GM12878 (cell line): ENCODE measurements around the gene ZNF782. TPM values are rescaled to one million over a fixed set of nuclear protein-coding genes. Genes with fewer than 3 reads are reported as not detected.

Source experiments
- ATAC-seq: fragments of 200-7000 bp; cut with Tn5 transposase; 3 replicates; pipeline ENCODE4 v1.9.1; 2020; ENCODE audit warnings: mild to moderate bottlenecking, moderate library complexity
- BruUV-seq: library from RNA; stranded (reverse); fragments of 400-500 nt; replicated peaks from 2 replicates; lab custom pipeline; 2021; lab: Mats Ljungman, UMichigan
- CTCF ChIA-PET: fragments of 300-600 bp; sonication (Branson Sonifier 250); formaldehyde crosslinking; extraction: SDS; loops from one replicate; lab custom pipeline; 2021; ENCODE audit warnings: inconsistent platforms; lab: Yijun Ruan, JAX
- POLR2A ChIA-PET: fragments of 350-600 bp; formaldehyde crosslinking; extraction: SDS; loops from one replicate; lab custom pipeline; 2021; ENCODE audit warnings: inconsistent platforms; lab: Charles Lee
- RAD21 ChIA-PET: fragments of 300-600 bp; sonication (Branson Sonifier 250); formaldehyde crosslinking; loops from one replicate; lab custom pipeline; 2023; ENCODE audit warnings: antibody characterized with exemption; ENCODE audit not compliant: unreplicated experiment; lab: Charles Lee
- SMC1A ChIA-PET: fragments of 300-600 bp; sonication (Branson Sonifier 250); formaldehyde crosslinking; loops from one replicate; lab custom pipeline; 2023; ENCODE audit not compliant: unreplicated experiment, uncharacterized antibody; lab: Charles Lee
- DNase-seq: peaks from one replicate; pipeline ENCODE4 v3.0.0-alpha.2; 2011; ENCODE audit warnings: low read depth, low spot score
- FAIRE-seq: peaks from 3 replicates; lab custom pipeline; 2011; peaks lifted over from hg19 to GRCh38; lab: Jason Lieb, UNC
- H2AFZ ChIP-seq: 2 replicates; pipeline ENCODE4 v1.6.0; 2011; ENCODE audit warnings: low read depth, low read length, control low read depth; ENCODE audit not compliant: control insufficient read depth
- H3K27ac ChIP-seq: 2 replicates; pipeline ENCODE4 v1.5.1; 2011; ENCODE audit warnings: control low read depth; ENCODE audit not compliant: control insufficient read depth, insufficient read depth
- H3K27me3 ChIP-seq, 2 experiments: replicated peaks in 1 of 2; 2 replicates each; pipeline versions ENCODE4 v1.6.0 to v1.6.1; 2011; ENCODE audit warnings: low read length in 1 of 2; ENCODE audit not compliant: control insufficient read depth in 2 of 2, insufficient read depth in 2 of 2
- H3K36me3 ChIP-seq, 2 experiments: 2 replicates each; pipeline ENCODE4 v1.5.1; 2011; ENCODE audit warnings: low read length in 1 of 2; ENCODE audit not compliant: control insufficient read depth in 2 of 2, insufficient read depth in 2 of 2
- H3K4me1 ChIP-seq: 2 replicates; pipeline ENCODE4 v1.6.1; 2011; ENCODE audit warnings: mild to moderate bottlenecking, low read length, moderate library complexity, mixed read lengths; ENCODE audit not compliant: control insufficient read depth, insufficient read depth
- H3K4me2 ChIP-seq: 2 replicates; pipeline ENCODE4 v1.6.0; 2011; ENCODE audit warnings: control low read depth; ENCODE audit not compliant: control insufficient read depth, insufficient read depth
- H3K4me3 ChIP-seq: fragments of 200-600 bp; sonication (generic); 2 replicates; pipeline ENCODE4 v1.5.1; 2016
- H3K79me2 ChIP-seq: 2 replicates; pipeline ENCODE4 v1.6.0; 2011; ENCODE audit warnings: low read length; ENCODE audit not compliant: control insufficient read depth, insufficient read depth
- H3K9ac ChIP-seq: 2 replicates; pipeline ENCODE4 v1.8.0; 2011; ENCODE audit warnings: low read length, control low read depth, mixed read lengths; ENCODE audit not compliant: control insufficient read depth, insufficient read depth
- H3K9me3 ChIP-seq: replicated peaks from 3 replicates; pipeline ENCODE4 v1.5.1; 2011; ENCODE audit warnings: mild to moderate bottlenecking, low read length; ENCODE audit not compliant: control insufficient read depth, insufficient read depth
- H4K20me1 ChIP-seq: 2 replicates; pipeline ENCODE4 v1.6.0; 2011; ENCODE audit not compliant: control insufficient read depth, insufficient read depth
- ATF2 ChIP-seq: IDR thresholded peaks from 2 replicates; pipeline ENCODE4 v1.6.1; 2012; ENCODE audit warnings: low read length, inconsistent platforms
- CEBPB ChIP-seq, 2 experiments: fragments of 150-350 bp in 1 of 2; IDR thresholded peaks; 2 replicates each; pipeline ENCODE4 v1.6.1; 2012 to 2014; ENCODE audit warnings: low read depth in 2 of 2, low read length in 2 of 2, borderline replicate concordance in 1 of 2, inconsistent platforms in 1 of 2
- MTA2 ChIP-seq: fragments of 450-650 bp; IDR thresholded peaks from 2 replicates; pipeline ENCODE4 v1.6.1; 2016; ENCODE audit warnings: low read depth, mild to moderate bottlenecking, moderate library complexity
- NBN ChIP-seq: fragments of 450-650 bp; IDR thresholded peaks from 2 replicates; pipeline ENCODE4 v1.6.1; 2016
- NRF1 ChIP-seq: conservative IDR thresholded peaks from 2 replicates; pipeline ENCODE4 v1.6.1; 2011; ENCODE audit warnings: mild to moderate bottlenecking, low read depth, low read length, improper control_type of control experiment
- POLR2A ChIP-seq: IDR thresholded peaks from 2 replicates; pipeline ENCODE4 v1.6.1; 2011; ENCODE audit warnings: low read depth, mild to moderate bottlenecking, low read length
- POU2F2 ChIP-seq: IDR thresholded peaks from 3 replicates; pipeline ENCODE4 v1.6.1; 2011; ENCODE audit warnings: low read depth, mild to moderate bottlenecking, low read length, borderline replicate concordance
- PRDM15 ChIP-seq: fragments of 450-650 bp; formaldehyde crosslinking; IDR thresholded peaks from 2 replicates; pipeline ENCODE4 v1.4.0; 2020; ENCODE audit warnings: mild to moderate bottlenecking, moderate library complexity
- RB1 ChIP-seq: fragments of 450-650 bp; formaldehyde crosslinking; IDR thresholded peaks from 2 replicates; pipeline ENCODE4 v1.6.1; 2017; ENCODE audit warnings: mild to moderate bottlenecking, borderline replicate concordance
- STAT3 ChIP-seq: IDR thresholded peaks from 2 replicates; pipeline ENCODE4 v1.6.1; 2011; ENCODE audit warnings: low read depth, low read length, improper control_type of control experiment
- ZBTB40 ChIP-seq: fragments of 450-650 bp; IDR thresholded peaks from 2 replicates; pipeline ENCODE4 v1.6.1; 2016; ENCODE audit warnings: mild to moderate bottlenecking, moderate library complexity, borderline replicate concordance
- WGBS: methylation state at CpG from one replicate; pipeline ENCODE4 v1.1.6; 2016; ENCODE audit warnings: low lambda C conversion rate; ENCODE audit not compliant: insufficient replicate concordance, insufficient coverage; ENCODE audit errors: missing lambda C conversion rate; 5-methylcytosine and 5-hydroxymethylcytosine counted together
- in situ Hi-C: fragments of 300-500 bp; cut with MboI; formaldehyde crosslinking; loops from 9 replicates; pipeline ENCODE4 v1.14.3; 2018; ENCODE audit warnings: mixed read lengths
- intact Hi-C: fragments of 100-400 bp; cut with micrococcal nuclease; formaldehyde crosslinking; loops from one replicate; pipeline ENCODE4 v1.14.2; 2022; ENCODE audit not compliant: unreplicated experiment
- polyA plus RNA-seq, 11 experiments: library from polyadenylated mRNA; depleted of rRNA in 4 of 11; unstranded in 6 of 11; stranded (reverse) in 5 of 11; fragments of >200 nt; fragmentation: Nextera tagmentation in 4 of 11; fragmentation: Illumina TruSeq in 1 of 11; extraction: Ambion mirVana in 4 of 11; extraction: Trizol in 1 of 11; gene quantifications; 1 replicate in 1 of 11; 2 replicates in 10 of 11; pipeline versions ENCODE4 v1.2.1 to v1.2.3, GENCODE V29; 2011 to 2016; ENCODE audit warnings: inconsistent platforms in 2 of 11, missing spikeins in 2 of 11, low read depth in 1 of 11
- total RNA-seq, 4 experiments: library from RNA; depleted of rRNA in 3 of 4; stranded (reverse); fragments of >200 nt in 3 of 4; fragmentation: Illumina TruSeq in 1 of 4; extraction: Trizol in 1 of 4; gene quantifications; 2 replicates each; pipeline versions ENCODE4 v1.2.1 to v1.2.3, GENCODE V29; 2013 to 2021

Gene ZNF782
- total and polyA plus RNA-seq, 10 of the 15 experiments (the other 5 are each of a cell fraction or from before 2014, with no cell fraction given): 0.55 to 7.8 (median 4.5) TPM

- TF ChIP-seq PRDM15 (CRISPR knock-in tag): no peak
- TF ChIP-seq, all 136 proteins: peak for 0
These were observed 4.4 kb upstream of the ZNF782 start (continued) for GRCh38 chr9:96858670-96859069.

GRCh38 chr9:96858018-96858573, 3.8 kb upstream of the ZNF782 start:
- no peak overlapping the region for H2AFZ ChIP-seq
- no peak overlapping the region for H3K4me2 ChIP-seq
- 50% methylated on average over 2 of the region's 2 CpGs for WGBS
- no peak for DNase-seq
- no peaks in the 10 kb centered on the region for H3K27me3 ChIP-seq
- in situ Hi-C loops: loop anchor here (5.0 to 25.0 kb wide), 2 partner anchors 539 to 754 kb away; no protein-coding TSS in a partner anchor
- H3K79me2 ChIP-seq: peaks cover 7% of the 10 kb centered on the region
- no TSS peak for BruUV-seq
- ATAC-seq: no peak
- ChIA-PET CTCF (interaction anchor here (0.8 to 8.0 kb wide), 17 partner anchors 13 to 757 kb away, joined by 3 to 145 read pairs (median 9); no protein-coding TSS in a partner anchor), RAD21 (interaction anchor here (0.8 to 8.3 kb wide), 3 partner anchors 15 to 653 kb away, joined by 3 to 91 read pairs (median 4); no protein-coding TSS in a partner anchor), POLR2A (no interaction called here), SMC1A (interaction anchor here (2.6 to 7.9 kb wide), 4 partner anchors 14 to 543 kb away, joined by 8 to 112 read pairs (median 18); no protein-coding TSS in a partner anchor)
- H3K9ac ChIP-seq: no peak overlapping the region
- H3K4me3 ChIP-seq: no peak overlapping the region
- H3K27ac ChIP-seq: no peak overlapping the region
- no peaks in the 10 kb centered on the region for H3K36me3 ChIP-seq
- H3K9me3 ChIP-seq: no peaks in the 10 kb centered on the region
- FAIRE-seq: no peak
- H3K4me1 ChIP-seq: 0 out of 2 replicates have a peak, but pooled peaks cover 4% of the 10 kb centered on the region
- intact Hi-C loops: loop anchor here (5.0 kb wide), 2 partner anchors 609 to 739 kb away; no protein-coding TSS in a partner anchor
- no peaks in the 10 kb centered on the region for H4K20me1 ChIP-seq
- TF ChIP-seq NBN: no peak
- no peak for TF ChIP-seq POLR2A
- no peak for TF ChIP-seq MTA2
- TF ChIP-seq CEBPB (IDR thresholded peaks at IDR 0.05; ENCODE audit: borderline replicate concordance in 1 of 2, low read depth in 2 of 2, low read length in 2 of 2): no peak
- TF ChIP-seq ATF2: no peak
- no peak for TF ChIP-seq NRF1
- TF ChIP-seq STAT3: no peak
- no peak for TF ChIP-seq POU2F2
- TF ChIP-seq ZBTB40: no peak
- TF ChIP-seq RB1: no peak
